Thoracic aorta (tissue), 2 donors: ENCODE measurements around the gene TMCC1. TPM values are rescaled to one million over a fixed set of nuclear protein-coding genes. Genes with fewer than 3 reads are reported as not detected.
"Not testable (repeated sequence)": the region's sequence is repeated elsewhere in the genome, so short reads cannot be mapped to it uniquely, and the experiment has no call there.

ENCODE experiments used
- ATAC-seq: fragments of 150-250 bp; one replicate; pipeline ENCODE4 v1.8.0; 2017; ENCODE audit warnings: low read depth; ENCODE audit not compliant: insufficient number of reproducible peaks, low FRiP score
- DNase-seq: peaks from one replicate; pipeline ENCODE4 v3.0.0-alpha.2; 2020; ENCODE audit warnings: low spot score
- H3K27ac ChIP-seq, 2 donors: fragments of 200-600 bp; sonication (generic); 1 replicate in 1 of 2; 2 replicates in 1 of 2; pipeline ENCODE4 v1.5.1; 2016; ENCODE audit warnings: mild to moderate bottlenecking in 2 of 2, moderate library complexity in 2 of 2
- H3K27me3 ChIP-seq: fragments of 200-600 bp; sonication (generic); replicated peaks from 2 replicates; pipeline ENCODE4 v1.6.0; 2016; ENCODE audit warnings: mild to moderate bottlenecking; ENCODE audit not compliant: insufficient read depth
- H3K36me3 ChIP-seq: fragments of 200-600 bp; sonication (generic); one replicate; pipeline ENCODE4 v1.5.1; 2016
- H3K4me1 ChIP-seq, 2 donors: fragments of 200-600 bp; sonication (generic); 1 replicate in 1 of 2; 2 replicates in 1 of 2; pipeline versions ENCODE4 v1.5.1 to v1.6.0; 2016; ENCODE audit warnings: low read depth in 2 of 2, mild to moderate bottlenecking in 1 of 2; ENCODE audit not compliant: control insufficient read depth in 1 of 2
- H3K4me3 ChIP-seq: fragments of 200-600 bp; sonication (generic); 2 replicates; pipeline ENCODE4 v1.5.1; 2016; ENCODE audit warnings: mild to moderate bottlenecking
- H3K9me3 ChIP-seq: fragments of 200-600 bp; sonication (generic); 2 replicates; pipeline ENCODE4 v1.5.1; 2016
- total RNA-seq, 2 donors: library from RNA; depleted of rRNA; stranded (reverse); fragments of >200 nt; gene quantifications; one replicate each; pipeline versions ENCODE4 v1.1.0 to v1.2.3, GENCODE V29; 2016
- TF ChIP-seq, protein P1 (sequence below): fragments of 200-600 bp; sonication (generic); IDR thresholded peaks from one replicate; pipeline ENCODE4 v1.5.1; 2019; ENCODE audit warnings: antibody characterized with exemption

Gene TMCC1
- total RNA-seq, 2 donors from 2014 or later = 16.9 to 17.7 TPM

DNA sequence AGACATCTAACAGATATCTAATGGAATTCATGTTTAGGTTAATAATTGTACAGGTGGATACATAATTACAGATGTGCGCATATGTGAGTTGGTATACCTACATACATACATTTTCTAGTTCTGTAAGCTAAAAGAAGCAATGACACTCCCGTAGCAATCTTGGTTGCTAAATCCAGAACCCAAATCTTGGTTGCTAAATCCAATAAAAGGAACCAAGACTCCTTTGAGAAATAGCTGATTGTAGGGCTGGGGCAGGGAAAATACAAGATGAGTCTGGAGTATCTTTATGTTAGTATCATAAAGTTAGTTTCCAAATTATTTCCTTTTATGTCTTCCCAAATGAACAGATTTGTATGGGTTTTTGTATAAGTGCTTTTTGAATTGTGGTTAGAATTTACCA, 135.2 kb downstream of the TMCC1 start:
- DNase-seq (no peak), ATAC-seq (no peak)
- H3K9me3 ChIP-seq = no peaks in the 10 kb centered on the region
- H3K27me3 ChIP-seq = no peaks in the 10 kb centered on the region
- TF ChIP-seq, protein P1, sequence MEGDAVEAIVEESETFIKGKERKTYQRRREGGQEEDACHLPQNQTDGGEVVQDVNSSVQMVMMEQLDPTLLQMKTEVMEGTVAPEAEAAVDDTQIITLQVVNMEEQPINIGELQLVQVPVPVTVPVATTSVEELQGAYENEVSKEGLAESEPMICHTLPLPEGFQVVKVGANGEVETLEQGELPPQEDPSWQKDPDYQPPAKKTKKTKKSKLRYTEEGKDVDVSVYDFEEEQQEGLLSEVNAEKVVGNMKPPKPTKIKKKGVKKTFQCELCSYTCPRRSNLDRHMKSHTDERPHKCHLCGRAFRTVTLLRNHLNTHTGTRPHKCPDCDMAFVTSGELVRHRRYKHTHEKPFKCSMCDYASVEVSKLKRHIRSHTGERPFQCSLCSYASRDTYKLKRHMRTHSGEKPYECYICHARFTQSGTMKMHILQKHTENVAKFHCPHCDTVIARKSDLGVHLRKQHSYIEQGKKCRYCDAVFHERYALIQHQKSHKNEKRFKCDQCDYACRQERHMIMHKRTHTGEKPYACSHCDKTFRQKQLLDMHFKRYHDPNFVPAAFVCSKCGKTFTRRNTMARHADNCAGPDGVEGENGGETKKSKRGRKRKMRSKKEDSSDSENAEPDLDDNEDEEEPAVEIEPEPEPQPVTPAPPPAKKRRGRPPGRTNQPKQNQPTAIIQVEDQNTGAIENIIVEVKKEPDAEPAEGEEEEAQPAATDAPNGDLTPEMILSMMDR = no peak
- H3K4me3 ChIP-seq = no peak overlapping the region
- peaks cover 0 to 4% of the 10 kb centered on the region in 2 donors for H3K4me1 ChIP-seq
- H3K36me3 ChIP-seq = no peaks in the 10 kb centered on the region
- H3K27ac ChIP-seq = no peak overlapping the region

DNA sequence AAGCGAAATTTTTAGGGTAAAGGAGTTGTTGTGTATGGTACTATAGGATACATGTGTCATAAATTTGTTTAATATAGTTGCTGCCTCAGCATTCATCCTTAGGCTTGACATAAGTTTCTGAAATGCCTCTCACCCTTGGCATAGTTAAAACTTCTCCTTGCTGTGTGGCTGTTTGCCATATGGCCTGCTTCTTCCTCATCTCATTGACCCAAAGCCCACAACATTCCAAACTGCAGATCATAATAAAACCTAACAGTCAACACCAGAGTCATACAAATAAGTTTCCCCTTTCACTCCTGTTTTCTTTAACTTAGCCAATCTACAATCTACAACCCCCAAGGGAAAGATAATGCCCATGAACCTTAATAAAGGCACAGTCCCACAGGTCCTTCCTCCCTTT, 136.6 kb downstream of the TMCC1 start:
- TF ChIP-seq, protein P1 = no peak
- Histone ChIP-seq H3K27ac (no peak overlapping the region), H3K27me3 (no peaks in the 10 kb centered on the region), H3K36me3 (no peaks in the 10 kb centered on the region), H3K9me3 (peaks cover 6% of the 10 kb centered on the region), H3K4me1 (peaks cover 0 to 4% of the 10 kb centered on the region in 2 donors), H3K4me3 (no peak overlapping the region)
- ATAC-seq (no peak), DNase-seq (no peak)

DNA sequence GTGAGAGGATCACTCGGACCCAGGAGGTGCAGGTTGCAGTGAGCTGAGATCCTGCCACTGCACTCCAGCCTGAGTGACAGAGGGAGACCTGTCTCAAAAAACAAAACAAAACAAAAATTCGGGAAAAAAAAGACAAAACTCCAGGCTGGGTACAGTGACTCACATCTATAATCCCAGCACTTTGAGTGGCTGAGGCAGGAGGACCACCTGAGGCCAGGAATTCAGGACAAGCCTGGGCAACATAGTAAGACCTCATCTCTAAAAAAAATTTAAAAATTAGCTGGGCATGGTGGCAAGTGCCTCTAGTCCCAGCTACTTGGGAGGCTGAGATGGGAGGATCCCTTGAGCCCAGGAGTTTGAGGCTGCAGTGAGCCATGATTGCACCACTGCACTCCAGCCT, 142.4 kb downstream of the TMCC1 start:
- not testable (repeated sequence) for H3K4me1 ChIP-seq, H3K9me3 ChIP-seq, H3K4me3 ChIP-seq, DNase-seq, ATAC-seq, H3K27me3 ChIP-seq, H3K27ac ChIP-seq, H3K36me3 ChIP-seq

DNA sequence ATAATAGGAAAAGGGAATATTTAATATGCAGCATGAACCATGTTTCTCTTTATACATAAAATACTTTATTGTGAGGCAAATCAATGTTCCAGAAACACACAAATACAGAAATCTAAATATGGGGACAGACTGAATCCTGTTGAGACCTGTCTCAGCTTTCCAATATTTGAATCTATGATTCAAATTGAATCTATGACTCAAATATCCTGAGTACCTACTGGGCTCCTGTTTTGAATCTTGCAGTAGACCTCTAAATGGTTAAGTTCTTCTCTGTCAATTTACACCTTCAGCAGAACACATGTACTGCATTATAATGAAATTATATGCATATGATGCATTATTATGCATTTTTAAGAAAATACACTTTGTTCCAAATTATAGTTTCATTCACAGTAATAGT, 143.8 kb downstream of the TMCC1 start:
- no peaks in the 10 kb centered on the region for H3K27me3 ChIP-seq
- ATAC-seq = no peak
- no peaks in the 10 kb centered on the region for H3K36me3 ChIP-seq
- TF ChIP-seq, protein P1 = no peak
- no peak overlapping the region for H3K27ac ChIP-seq
- DNase-seq = no peak
- H3K9me3 ChIP-seq = peaks cover 6% of the 10 kb centered on the region
- no peak overlapping the region for H3K4me3 ChIP-seq
- H3K4me1 ChIP-seq = no peaks in the 10 kb centered on the region

DNA sequence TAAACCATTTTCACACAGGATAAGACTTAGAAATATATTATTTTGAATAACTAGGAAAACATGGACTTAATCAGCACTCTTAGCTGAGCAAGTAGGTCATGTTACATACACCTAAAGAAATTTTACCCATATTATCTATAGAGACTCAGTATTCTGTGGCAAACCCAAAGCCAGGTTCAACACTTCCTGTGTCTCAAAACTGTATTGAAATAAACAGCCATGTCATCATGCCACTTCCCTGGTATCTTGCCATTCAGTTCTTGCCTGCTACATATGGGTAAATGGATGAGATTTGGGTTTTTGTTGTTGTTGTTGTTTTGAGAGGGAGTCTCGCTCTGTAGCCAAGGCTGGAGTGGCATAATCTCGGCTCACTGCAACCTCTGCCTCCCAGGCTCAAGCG, 145.5 kb downstream of the TMCC1 start:
- Histone ChIP-seq H3K36me3 (no peaks in the 10 kb centered on the region), H3K4me1 (no peaks in the 10 kb centered on the region), H3K27ac (no peak overlapping the region), H3K27me3 (no peaks in the 10 kb centered on the region), H3K9me3 (peaks cover 6% of the 10 kb centered on the region), H3K4me3 (no peak overlapping the region)
- no peak for ATAC-seq
- TF ChIP-seq, protein P1 = no peak
- no peak for DNase-seq

DNA sequence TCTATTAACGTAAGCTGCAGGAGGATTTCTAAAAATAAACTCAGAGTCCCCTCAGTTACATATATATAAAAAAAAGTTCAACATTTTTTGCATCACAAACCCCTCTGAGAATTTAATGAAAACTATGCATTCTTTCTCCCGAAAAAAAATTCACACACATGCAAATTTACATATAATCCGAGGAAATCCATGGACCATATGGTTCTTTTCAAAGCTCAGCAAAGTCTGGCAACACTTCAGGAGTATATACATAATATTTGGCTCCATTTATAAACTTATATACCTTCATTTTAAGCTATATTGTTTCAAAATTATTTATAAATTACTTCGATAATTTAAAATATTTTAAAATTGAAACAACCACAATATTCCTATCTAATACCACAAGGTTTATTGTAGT, 146.4 kb downstream of the TMCC1 start:
- H3K4me1 ChIP-seq = no peaks in the 10 kb centered on the region
- DNase-seq = no peak
- no peaks in the 10 kb centered on the region for H3K9me3 ChIP-seq
- H3K27me3 ChIP-seq = no peaks in the 10 kb centered on the region
- no peak overlapping the region for H3K27ac ChIP-seq
- H3K4me3 ChIP-seq = no peak overlapping the region
- TF ChIP-seq, protein P1 = no peak
- no peaks in the 10 kb centered on the region for H3K36me3 ChIP-seq
- no peak for ATAC-seq
